GM12878 (cell line): ENCODE results near the gene SYNGR1. TPM values are rescaled to one million over a fixed set of nuclear protein-coding genes. Genes with fewer than 3 reads are reported as not detected.

ENCODE experiments used
- ATAC-seq: fragments of 200-7000 bp; cut with Tn5 transposase; 3 replicates; pipeline ENCODE4 v1.9.1; 2020; ENCODE audit warnings: mild to moderate bottlenecking, moderate library complexity
- BruUV-seq: library from RNA; stranded (reverse); fragments of 400-500 nt; replicated peaks from 2 replicates; lab custom pipeline; 2021; lab: Mats Ljungman, UMichigan
- CTCF ChIA-PET: fragments of 300-600 bp; sonication (Branson Sonifier 250); formaldehyde crosslinking; extraction: SDS; loops from one replicate; lab custom pipeline; 2021; ENCODE audit warnings: inconsistent platforms; lab: Yijun Ruan, JAX
- POLR2A ChIA-PET: fragments of 350-600 bp; formaldehyde crosslinking; extraction: SDS; loops from one replicate; lab custom pipeline; 2021; ENCODE audit warnings: inconsistent platforms; lab: Charles Lee
- RAD21 ChIA-PET: fragments of 300-600 bp; sonication (Branson Sonifier 250); formaldehyde crosslinking; loops from one replicate; lab custom pipeline; 2023; ENCODE audit warnings: antibody characterized with exemption; ENCODE audit not compliant: unreplicated experiment; lab: Charles Lee
- SMC1A ChIA-PET: fragments of 300-600 bp; sonication (Branson Sonifier 250); formaldehyde crosslinking; loops from one replicate; lab custom pipeline; 2023; ENCODE audit not compliant: unreplicated experiment, uncharacterized antibody; lab: Charles Lee
- DNase-seq: peaks from one replicate; pipeline ENCODE4 v3.0.0-alpha.2; 2011; ENCODE audit warnings: low read depth, low spot score
- FAIRE-seq: peaks from 3 replicates; lab custom pipeline; 2011; peaks lifted over from hg19 to GRCh38; lab: Jason Lieb, UNC
- H2AFZ ChIP-seq: 2 replicates; pipeline ENCODE4 v1.6.0; 2011; ENCODE audit warnings: low read depth, low read length, control low read depth; ENCODE audit not compliant: control insufficient read depth
- H3K27ac ChIP-seq: 2 replicates; pipeline ENCODE4 v1.5.1; 2011; ENCODE audit warnings: control low read depth; ENCODE audit not compliant: control insufficient read depth, insufficient read depth
- H3K27me3 ChIP-seq, 2 experiments: replicated peaks in 1 of 2; 2 replicates each; pipeline versions ENCODE4 v1.6.0 to v1.6.1; 2011; ENCODE audit warnings: low read length in 1 of 2; ENCODE audit not compliant: control insufficient read depth in 2 of 2, insufficient read depth in 2 of 2
- H3K36me3 ChIP-seq, 2 experiments: 2 replicates each; pipeline ENCODE4 v1.5.1; 2011; ENCODE audit warnings: low read length in 1 of 2; ENCODE audit not compliant: control insufficient read depth in 2 of 2, insufficient read depth in 2 of 2
- H3K4me1 ChIP-seq: 2 replicates; pipeline ENCODE4 v1.6.1; 2011; ENCODE audit warnings: mild to moderate bottlenecking, low read length, moderate library complexity, mixed read lengths; ENCODE audit not compliant: control insufficient read depth, insufficient read depth
- H3K4me2 ChIP-seq: 2 replicates; pipeline ENCODE4 v1.6.0; 2011; ENCODE audit warnings: control low read depth; ENCODE audit not compliant: control insufficient read depth, insufficient read depth
- H3K4me3 ChIP-seq: fragments of 200-600 bp; sonication (generic); 2 replicates; pipeline ENCODE4 v1.5.1; 2016
- H3K79me2 ChIP-seq: 2 replicates; pipeline ENCODE4 v1.6.0; 2011; ENCODE audit warnings: low read length; ENCODE audit not compliant: control insufficient read depth, insufficient read depth
- H3K9ac ChIP-seq: 2 replicates; pipeline ENCODE4 v1.8.0; 2011; ENCODE audit warnings: low read length, control low read depth, mixed read lengths; ENCODE audit not compliant: control insufficient read depth, insufficient read depth
- H3K9me3 ChIP-seq: replicated peaks from 3 replicates; pipeline ENCODE4 v1.5.1; 2011; ENCODE audit warnings: mild to moderate bottlenecking, low read length; ENCODE audit not compliant: control insufficient read depth, insufficient read depth
- H4K20me1 ChIP-seq: 2 replicates; pipeline ENCODE4 v1.6.0; 2011; ENCODE audit not compliant: control insufficient read depth, insufficient read depth
- ATF7 ChIP-seq: fragments of 450-650 bp; IDR thresholded peaks from 2 replicates; pipeline ENCODE4 v1.6.1; 2016; ENCODE audit warnings: low read depth, mild to moderate bottlenecking
- BCL3 ChIP-seq: IDR thresholded peaks from 2 replicates; pipeline ENCODE4 v1.6.1; 2011; ENCODE audit warnings: borderline replicate concordance, low read depth, mild to moderate bottlenecking, moderate library complexity, low read length; ENCODE audit not compliant: insufficient read depth, poor library complexity, severe bottlenecking
- BRCA1 ChIP-seq: IDR thresholded peaks from 2 replicates; pipeline ENCODE4 v1.6.1; 2011; ENCODE audit warnings: low read depth, low read length, improper control_type of control experiment
- CEBPB ChIP-seq, 2 experiments: fragments of 150-350 bp in 1 of 2; IDR thresholded peaks; 2 replicates each; pipeline ENCODE4 v1.6.1; 2012 to 2014; ENCODE audit warnings: low read depth in 2 of 2, low read length in 2 of 2, borderline replicate concordance in 1 of 2, inconsistent platforms in 1 of 2
- CREM ChIP-seq: IDR thresholded peaks from 2 replicates; pipeline ENCODE4 v1.6.1; 2014; ENCODE audit warnings: antibody characterized with exemption, low read depth
- E2F8 ChIP-seq: fragments of 450-650 bp; IDR thresholded peaks from 2 replicates; pipeline ENCODE4 v1.6.1; 2018; ENCODE audit warnings: mild to moderate bottlenecking, low read depth, moderate library complexity; ENCODE audit not compliant: partially characterized antibody
- HDAC2 ChIP-seq: fragments of 200-600 bp; sonication (generic); IDR thresholded peaks from 2 replicates; pipeline ENCODE4 v1.6.1; 2017
- MEF2A ChIP-seq: IDR thresholded peaks from 2 replicates; pipeline ENCODE4 v1.6.1; 2011; ENCODE audit warnings: low read depth, mild to moderate bottlenecking, low read length, moderate library complexity; ENCODE audit not compliant: insufficient read depth
- MTA2 ChIP-seq: fragments of 450-650 bp; IDR thresholded peaks from 2 replicates; pipeline ENCODE4 v1.6.1; 2016; ENCODE audit warnings: low read depth, mild to moderate bottlenecking, moderate library complexity
- SUZ12 ChIP-seq: fragments of 200-600 bp; sonication (generic); IDR thresholded peaks from one replicate; pipeline ENCODE4 v1.6.1; 2018; ENCODE audit warnings: antibody characterized with exemption, mild to moderate bottlenecking; ENCODE audit not compliant: unreplicated experiment
- ZNF592 ChIP-seq: fragments of 450-650 bp; IDR thresholded peaks from 2 replicates; pipeline ENCODE4 v1.6.1; 2017; ENCODE audit warnings: mild to moderate bottlenecking, moderate library complexity
- WGBS: methylation state at CpG from one replicate; pipeline ENCODE4 v1.1.6; 2016; ENCODE audit warnings: low lambda C conversion rate; ENCODE audit not compliant: insufficient replicate concordance, insufficient coverage; ENCODE audit errors: missing lambda C conversion rate; 5-methylcytosine and 5-hydroxymethylcytosine counted together
- in situ Hi-C: fragments of 300-500 bp; cut with MboI; formaldehyde crosslinking; loops from 9 replicates; pipeline ENCODE4 v1.14.3; 2018; ENCODE audit warnings: mixed read lengths
- intact Hi-C: fragments of 100-400 bp; cut with micrococcal nuclease; formaldehyde crosslinking; loops from one replicate; pipeline ENCODE4 v1.14.2; 2022; ENCODE audit not compliant: unreplicated experiment
- polyA plus RNA-seq, 11 experiments: library from polyadenylated mRNA; depleted of rRNA in 4 of 11; unstranded in 6 of 11; stranded (reverse) in 5 of 11; fragments of >200 nt; fragmentation: Nextera tagmentation in 4 of 11; fragmentation: Illumina TruSeq in 1 of 11; extraction: Ambion mirVana in 4 of 11; extraction: Trizol in 1 of 11; gene quantifications; 1 replicate in 1 of 11; 2 replicates in 10 of 11; pipeline versions ENCODE4 v1.2.1 to v1.2.3, GENCODE V29; 2011 to 2016; ENCODE audit warnings: inconsistent platforms in 2 of 11, missing spikeins in 2 of 11, low read depth in 1 of 11
- total RNA-seq, 4 experiments: library from RNA; depleted of rRNA in 3 of 4; stranded (reverse); fragments of >200 nt in 3 of 4; fragmentation: Illumina TruSeq in 1 of 4; extraction: Trizol in 1 of 4; gene quantifications; 2 replicates each; pipeline versions ENCODE4 v1.2.1 to v1.2.3, GENCODE V29; 2013 to 2021

The SYNGR1 gene
- total and polyA plus RNA-seq, 10 of the 15 experiments (the other 5 are each of a cell fraction or from before 2014, with no cell fraction given), result 0.87 to 9.2 (median 3.5) TPM

- BruUV-seq, result no TSS peak
- intact Hi-C loops, result no loop called here
- H3K27me3 ChIP-seq, result no peaks in the 10 kb centered on the region
- H3K4me3 ChIP-seq, result no peak overlapping the region
- peaks cover 1% of the 10 kb centered on the region; the same call in 1 of the 3 replicates for H3K9me3 ChIP-seq
- H3K4me1 ChIP-seq, result no peaks in the 10 kb centered on the region
- H2AFZ ChIP-seq, result no peak overlapping the region
- WGBS, result 37% methylated on average over 8 of the region's 8 CpGs
- TF ChIP-seq CEBPB (IDR thresholded peaks at IDR 0.05; ENCODE audit: borderline replicate concordance in 1 of 2, low read depth in 2 of 2, low read length in 2 of 2) (no peak), MEF2A (no peak), HDAC2 (no peak), ATF7 (no peak), SUZ12 (no peak), MTA2 (no peak), BCL3 (no peak), BRCA1 (no peak), E2F8 (no peak), CREM (no peak), ZNF592 (no peak)
- H3K4me2 ChIP-seq, result no peak overlapping the region
- ChIA-PET RAD21 (no interaction called here), CTCF (no interaction called here), SMC1A (no interaction called here), POLR2A (no interaction called here)
- no peaks in the 10 kb centered on the region for H3K79me2 ChIP-seq
- in situ Hi-C loops, result no loop called here
- no peaks in the 10 kb centered on the region for H4K20me1 ChIP-seq
- H3K27ac ChIP-seq, result no peak overlapping the region
- FAIRE-seq (no peak), DNase-seq (no peak), ATAC-seq (no peak)
- H3K36me3 ChIP-seq, result no peaks in the 10 kb centered on the region
- no peak overlapping the region for H3K9ac ChIP-seq
Observed at GRCh38 chr22:39375646-39376045, 25.9 kb downstream of the SYNGR1 start.
